GM19351 (cell line): Measurements from ENCODE around the gene ABHD10.

Experiments
- ATAC-seq: cut with Tn5 transposase; IDR thresholded peaks from one replicate; pipeline ENCODE4 v1.9.1; 2021; ENCODE audit warnings: mild to moderate bottlenecking, moderate library complexity; ENCODE audit not compliant: unreplicated experiment

Gene ABHD10

GRCh38 chr3:111963424-111963823, 15.4 kb upstream of the ABHD10 start:
- ATAC-seq, result no peak

- no peak for ATAC-seq
Measured at GRCh38 chr3:111965484-111965883, 13.3 kb upstream of the ABHD10 start.

- ATAC-seq, result no peak
Measured at GRCh38 chr3:111967068-111967467, 11.8 kb upstream of the ABHD10 start.

- ATAC-seq, result peak; percentile 99
Measured at GRCh38 chr3:111967651-111968274, 11.1 kb upstream of the ABHD10 start.

- ATAC-seq, result no peak
Measured at GRCh38 chr3:111968319-111969054, 10.3 kb upstream of the ABHD10 start.

- ATAC-seq, result no peak
Measured at GRCh38 chr3:111970376-111970775, 8.4 kb upstream of the ABHD10 start.

- no peak for ATAC-seq
Measured at GRCh38 chr3:111971533-111972130, 7.2 kb upstream of the ABHD10 start.

- no peak for ATAC-seq
Measured at GRCh38 chr3:111972891-111973290, 5.9 kb upstream of the ABHD10 start.

GRCh38 chr3:111975131-111975530, 3.7 kb upstream of the ABHD10 start:
- ATAC-seq, result no peak

- no peak for ATAC-seq
Measured at GRCh38 chr3:111976254-111976653, 2.6 kb upstream of the ABHD10 start.

- peak; percentile 51 for ATAC-seq
Measured at GRCh38 chr3:111979434-111980038, 710 bp downstream of the ABHD10 start.

GRCh38 chr3:111980716-111981456, 2.1 kb downstream of the ABHD10 start:
- ATAC-seq, result no peak

- ATAC-seq, result no peak
Measured at GRCh38 chr3:111981457-111981763, 2.6 kb downstream of the ABHD10 start.

- ATAC-seq, result no peak
Measured at GRCh38 chr3:111984636-111985298, 5.9 kb downstream of the ABHD10 start.

GRCh38 chr3:111986800-111987199, 8.0 kb downstream of the ABHD10 start:
- no peak for ATAC-seq

GRCh38 chr3:111989061-111989678, 10.3 kb downstream of the ABHD10 start:
- peak; percentile 96 for ATAC-seq

- ATAC-seq, result no peak
Measured at GRCh38 chr3:111993038-111993437, 14.2 kb downstream of the ABHD10 start.

- ATAC-seq, result peak; percentile 36
Measured at GRCh38 chr3:111998636-111999483, 20.0 kb downstream of the ABHD10 start, which contains the start of gene TAGLN3. Gene TAGLN3 (plus strand): TSS chr3:111998922. CDS start chr3:111999423, 501 bp downstream.
